Activated B cell treated with CpG ODN at 0.5 μM for 24 hours (primary cell): ENCODE data around the gene SRPK2. TPM values are rescaled to one million over a fixed set of nuclear protein-coding genes. Genes with fewer than 3 reads are reported as not detected.
"Not testable (repeated sequence)": the region's sequence is repeated elsewhere in the genome, so short reads cannot be mapped to it uniquely, and the experiment has no call there.

ENCODE experiments used
- ATAC-seq: fragments of 200-7000 bp; cut with Tn5 transposase; one replicate; pipeline ENCODE4 v1.10.0; 2021; ENCODE audit warnings: low read depth, mild to moderate bottlenecking, moderate library complexity
- CTCF ChIA-PET: fragments of 350-600 bp; sonication (Branson Sonifier 250); formaldehyde crosslinking; loops from one replicate; lab custom pipeline; 2021; ENCODE audit warnings: antibody characterized with exemption; lab: Charles Lee
- POLR2A ChIA-PET: fragments of 350-600 bp; sonication (Branson Sonifier 250); formaldehyde crosslinking; loops from one replicate; lab custom pipeline; 2021; ENCODE audit warnings: antibody characterized with exemption; lab: Charles Lee
- DNase-seq: peaks from one replicate; pipeline ENCODE4 v3.0.0; 2022
- H3K27ac Mint-ChIP-seq: one replicate; pipeline ENCODE4 v1.8.0; 2020; ENCODE audit warnings: mixed read lengths
- H3K27me3 Mint-ChIP-seq: one replicate; pipeline ENCODE4 v1.8.0; 2021; ENCODE audit warnings: mixed read lengths
- H3K36me3 Mint-ChIP-seq: one replicate; pipeline ENCODE4 v1.8.0; 2021; ENCODE audit warnings: low read depth, mixed read lengths
- H3K4me1 Mint-ChIP-seq: one replicate; pipeline ENCODE4 v1.8.0; 2021; ENCODE audit warnings: mixed read lengths
- H3K4me3 Mint-ChIP-seq: one replicate; pipeline ENCODE4 v1.8.0; 2020; ENCODE audit warnings: mild to moderate bottlenecking, mixed read lengths
- H3K9me3 Mint-ChIP-seq: one replicate; pipeline ENCODE4 v1.8.0; 2020; ENCODE audit warnings: mixed read lengths
- intact Hi-C: fragments of 100-400 bp; cut with micrococcal nuclease; formaldehyde crosslinking; loops from one replicate; pipeline ENCODE4 v1.15.1; 2024
- total RNA-seq: library from RNA; stranded (reverse); gene quantifications from 2 replicates; pipeline ENCODE4 v1.2.3, GENCODE V29; 2022
- TF ChIP-seq, protein P1 (sequence below): fragments of 200-600 bp; IDR thresholded peaks from one replicate; pipeline ENCODE4 v1.8.0; 2022; ENCODE audit warnings: antibody characterized with exemption, mild to moderate bottlenecking

Gene SRPK2
- total RNA-seq, 1 donor from 2014 or later: 59.2 TPM

DNA sequence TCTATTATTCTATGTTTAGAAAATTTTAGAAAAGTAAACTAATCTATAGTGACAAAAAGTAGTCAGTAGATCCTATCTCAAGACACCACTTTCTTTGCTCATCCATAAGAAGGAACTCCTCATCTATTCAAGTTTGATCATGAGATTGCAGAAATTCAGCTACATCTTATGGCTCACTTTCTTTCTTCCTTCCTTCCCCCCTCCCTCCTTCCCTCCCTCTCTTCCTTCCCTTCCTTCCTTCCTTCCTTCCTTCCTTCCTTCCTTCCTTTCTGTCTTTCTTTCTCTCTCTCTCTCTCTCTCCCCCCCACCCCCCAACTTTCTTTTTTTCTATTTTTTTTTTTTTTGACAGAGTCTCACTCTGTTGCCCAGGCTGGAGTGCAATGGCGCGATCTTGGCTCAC lies 35.3 kb upstream of the SRPK2 start:
- DNase-seq (no peak), ATAC-seq (no peak)
- no peak overlapping the region for H3K27ac Mint-ChIP-seq
- intact Hi-C loops: no loop called here
- ChIA-PET CTCF (no interaction called here), POLR2A (interaction anchor here (0.6 kb wide), 1 partner anchor 668 kb away, joined by 5 read pairs; no protein-coding TSS in a partner anchor)
- no peaks in the 10 kb centered on the region for H3K27me3 Mint-ChIP-seq
- H3K4me1 Mint-ChIP-seq: peaks cover 8% of the 10 kb centered on the region
- H3K4me3 Mint-ChIP-seq: no peak overlapping the region
- no peaks in the 10 kb centered on the region for H3K9me3 Mint-ChIP-seq
- H3K36me3 Mint-ChIP-seq: no peaks in the 10 kb centered on the region
- TF ChIP-seq, protein P1, sequence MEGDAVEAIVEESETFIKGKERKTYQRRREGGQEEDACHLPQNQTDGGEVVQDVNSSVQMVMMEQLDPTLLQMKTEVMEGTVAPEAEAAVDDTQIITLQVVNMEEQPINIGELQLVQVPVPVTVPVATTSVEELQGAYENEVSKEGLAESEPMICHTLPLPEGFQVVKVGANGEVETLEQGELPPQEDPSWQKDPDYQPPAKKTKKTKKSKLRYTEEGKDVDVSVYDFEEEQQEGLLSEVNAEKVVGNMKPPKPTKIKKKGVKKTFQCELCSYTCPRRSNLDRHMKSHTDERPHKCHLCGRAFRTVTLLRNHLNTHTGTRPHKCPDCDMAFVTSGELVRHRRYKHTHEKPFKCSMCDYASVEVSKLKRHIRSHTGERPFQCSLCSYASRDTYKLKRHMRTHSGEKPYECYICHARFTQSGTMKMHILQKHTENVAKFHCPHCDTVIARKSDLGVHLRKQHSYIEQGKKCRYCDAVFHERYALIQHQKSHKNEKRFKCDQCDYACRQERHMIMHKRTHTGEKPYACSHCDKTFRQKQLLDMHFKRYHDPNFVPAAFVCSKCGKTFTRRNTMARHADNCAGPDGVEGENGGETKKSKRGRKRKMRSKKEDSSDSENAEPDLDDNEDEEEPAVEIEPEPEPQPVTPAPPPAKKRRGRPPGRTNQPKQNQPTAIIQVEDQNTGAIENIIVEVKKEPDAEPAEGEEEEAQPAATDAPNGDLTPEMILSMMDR: no peak

DNA sequence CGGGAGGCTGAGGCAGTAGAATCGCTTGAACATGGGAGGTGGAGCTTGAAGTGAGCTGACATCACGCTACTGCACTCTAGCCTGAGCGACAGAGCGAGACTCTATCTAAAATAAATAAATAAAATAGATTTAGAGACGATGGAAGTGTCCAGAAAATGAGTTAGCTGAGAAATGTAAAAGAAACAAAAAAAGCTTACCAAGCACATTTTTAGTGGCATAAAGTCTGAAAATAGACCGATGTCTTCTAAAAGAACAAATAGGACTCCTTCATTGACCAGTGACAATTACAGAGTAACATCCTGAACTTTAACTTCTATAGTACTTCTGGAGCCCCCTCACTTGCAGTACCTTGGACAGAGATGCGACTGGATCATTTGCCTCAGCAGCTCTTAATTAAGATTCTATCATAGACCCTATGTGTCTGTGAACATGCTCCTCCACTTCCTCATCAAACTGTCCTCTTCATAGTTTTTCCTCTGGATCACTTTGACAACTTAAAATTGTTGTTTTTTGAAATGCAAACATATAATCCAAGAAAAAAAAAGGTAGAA lies 25.2 kb upstream of the SRPK2 start:
- TF ChIP-seq, protein P1: no peak
- ChIA-PET POLR2A (no interaction called here), CTCF (no interaction called here)
- DNase-seq (no peak), ATAC-seq (no peak)
- H3K27ac Mint-ChIP-seq: no peak overlapping the region
- no peaks in the 10 kb centered on the region for H3K36me3 Mint-ChIP-seq
- intact Hi-C loops: no loop called here
- H3K9me3 Mint-ChIP-seq: no peaks in the 10 kb centered on the region
- H3K4me3 Mint-ChIP-seq: no peak overlapping the region
- H3K4me1 Mint-ChIP-seq: peaks cover 3% of the 10 kb centered on the region
- no peaks in the 10 kb centered on the region for H3K27me3 Mint-ChIP-seq

DNA sequence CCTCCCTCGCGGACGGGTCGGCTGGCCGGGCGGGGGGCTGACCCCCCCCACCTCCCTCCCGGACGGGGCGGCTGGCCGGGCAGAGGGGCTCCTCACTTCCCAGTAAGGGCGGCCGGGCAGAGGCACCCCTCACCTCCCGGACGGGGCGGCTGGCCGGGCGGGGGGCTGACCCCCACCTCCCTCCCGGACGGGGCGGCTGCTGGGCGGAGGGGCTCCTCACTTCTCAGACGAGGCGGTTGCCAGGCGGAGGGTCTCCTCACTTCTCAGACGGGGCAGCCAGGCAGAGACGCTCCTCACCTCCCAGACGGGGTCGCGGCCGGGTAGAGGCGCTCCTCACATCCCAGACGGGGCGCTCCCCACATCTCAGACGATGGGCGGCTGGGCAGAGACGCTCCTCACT lies 22.1 kb upstream of the SRPK2 start:
- H3K9me3 Mint-ChIP-seq, H3K27me3 Mint-ChIP-seq, H3K4me1 Mint-ChIP-seq, POLR2A ChIA-PET, intact Hi-C loops, CTCF ChIA-PET, H3K4me3 Mint-ChIP-seq, DNase-seq, H3K27ac Mint-ChIP-seq, ATAC-seq, H3K36me3 Mint-ChIP-seq: not testable (repeated sequence)

DNA sequence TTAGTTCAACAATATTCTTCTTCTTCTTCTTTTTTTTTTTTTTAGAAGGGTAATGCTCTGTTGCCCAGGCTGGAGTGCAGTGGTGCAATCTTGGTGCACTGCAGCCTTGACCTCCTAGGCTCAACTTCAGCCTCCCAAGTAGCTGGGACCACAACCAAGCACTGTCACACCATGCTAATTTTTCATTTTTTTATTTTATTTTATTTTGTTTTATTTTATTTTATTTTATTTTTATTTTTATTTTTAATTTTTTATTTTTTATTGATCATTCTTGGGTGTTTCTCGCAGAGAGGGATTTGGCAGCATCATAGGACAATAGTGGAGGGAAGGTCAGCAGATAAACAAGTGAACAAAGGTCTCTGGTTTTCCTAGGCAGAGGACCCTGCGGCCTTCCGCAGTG lies 21.1 kb upstream of the SRPK2 start:
- DNase-seq, H3K9me3 Mint-ChIP-seq, H3K27ac Mint-ChIP-seq, intact Hi-C loops, ATAC-seq, H3K4me3 Mint-ChIP-seq, H3K27me3 Mint-ChIP-seq, H3K36me3 Mint-ChIP-seq, H3K4me1 Mint-ChIP-seq, POLR2A ChIA-PET: not testable (repeated sequence)
- CTCF ChIA-PET: interaction anchor here (0.8 kb wide), 1 partner anchor 9 kb away, joined by 3 read pairs; no protein-coding TSS in a partner anchor

DNA sequence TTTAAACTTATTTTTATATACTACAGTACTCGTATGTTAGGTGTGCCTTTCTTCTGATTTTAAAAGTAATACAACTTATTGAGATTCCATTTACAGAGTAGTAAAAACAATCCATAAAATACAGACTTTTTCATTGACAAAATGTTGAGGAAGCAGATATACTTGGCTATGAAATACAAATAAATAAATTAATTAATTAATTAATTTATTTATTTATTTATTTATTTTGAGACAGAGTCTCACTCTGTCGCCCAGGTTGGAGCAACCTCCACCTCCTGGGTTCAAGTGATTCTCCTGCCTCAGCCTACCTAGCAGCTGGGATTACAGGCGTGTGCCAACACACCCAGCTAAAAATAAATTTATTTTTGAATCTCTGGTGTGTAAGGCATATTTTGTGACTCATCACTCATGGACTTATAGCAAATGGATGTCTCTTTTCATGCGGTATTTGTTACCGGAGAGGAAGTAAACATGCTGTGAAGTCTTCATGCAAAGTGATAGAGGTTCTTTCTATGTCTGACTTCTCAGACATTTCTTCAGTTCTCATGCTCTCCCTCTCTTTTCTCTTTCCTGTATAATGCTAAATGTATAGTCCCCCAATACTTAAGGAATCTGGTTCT lies 20.2 kb upstream of the SRPK2 start:
- no peaks in the 10 kb centered on the region for H3K36me3 Mint-ChIP-seq
- POLR2A ChIA-PET: no interaction called here
- intact Hi-C loops: no loop called here
- H3K4me3 Mint-ChIP-seq: no peak overlapping the region
- CTCF ChIA-PET: no interaction called here
- no peaks in the 10 kb centered on the region for H3K27me3 Mint-ChIP-seq
- no peaks in the 10 kb centered on the region for H3K9me3 Mint-ChIP-seq
- DNase-seq (no peak), ATAC-seq (no peak)
- peaks cover 2% of the 10 kb centered on the region for H3K4me1 Mint-ChIP-seq
- no peak overlapping the region for H3K27ac Mint-ChIP-seq
- TF ChIP-seq, protein P1: no peak

DNA sequence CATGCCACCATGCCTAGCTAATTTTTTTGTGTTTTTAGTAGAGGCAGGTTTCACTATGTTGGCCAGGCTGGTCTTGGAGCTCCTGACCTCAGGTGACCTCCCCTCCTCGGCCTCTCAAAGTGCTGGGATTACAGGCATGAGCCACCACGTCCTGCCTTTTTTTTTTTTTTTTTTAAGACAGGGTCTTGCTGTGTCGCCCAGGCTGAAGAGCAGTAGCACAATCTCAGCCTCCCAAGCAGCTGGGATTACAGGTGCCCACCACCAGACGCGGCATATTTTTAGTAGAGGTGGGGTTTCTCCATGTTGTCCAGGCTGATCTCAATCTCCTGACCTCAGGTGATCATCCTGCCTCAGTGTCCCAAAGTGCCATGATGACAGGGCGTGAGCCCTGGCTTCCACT lies 14.4 kb upstream of the SRPK2 start:
- POLR2A ChIA-PET: no interaction called here
- TF ChIP-seq, protein P1: no peak

More for the DNA sequence above, 14.4 kb upstream of the SRPK2 start:
- Mint-ChIP-seq H3K36me3 (no peaks in the 10 kb centered on the region), H3K27me3 (no peaks in the 10 kb centered on the region), H3K4me1 (no peaks in the 10 kb centered on the region), H3K4me3 (no peak overlapping the region), H3K27ac (no peak overlapping the region), H3K9me3 (no peaks in the 10 kb centered on the region)
- intact Hi-C loops: no loop called here
- ATAC-seq (no peak), DNase-seq (no peak)
- CTCF ChIA-PET: no interaction called here
